Keratinocyte (primary cell): ENCODE measurements around the gene AGPAT2. TPM values are rescaled to one million over a fixed set of nuclear protein-coding genes. Genes with fewer than 3 reads are reported as not detected.

Source experiments
- DNase-seq: peaks from one replicate; pipeline ENCODE4 v3.0.0-alpha.2; 2011; ENCODE audit warnings: low read depth, missing footprints, low spot score
- FAIRE-seq: peaks from 2 replicates; lab custom pipeline; 2011; peaks lifted over from hg19 to GRCh38; lab: Jason Lieb, UNC
- H2AFZ ChIP-seq: 2 replicates; pipeline ENCODE4 v1.6.0; 2012; ENCODE audit warnings: low read length, control low read depth, inconsistent platforms; ENCODE audit not compliant: control insufficient read depth
- H3K27ac ChIP-seq: 2 replicates; pipeline ENCODE4 v1.5.1; 2011; ENCODE audit warnings: low read length; ENCODE audit not compliant: control insufficient read depth, insufficient read depth
- H3K27me3 ChIP-seq: 3 replicates; pipeline ENCODE4 v1.6.0; 2011; ENCODE audit warnings: low read length; ENCODE audit not compliant: control insufficient read depth, insufficient read depth; ENCODE audit errors: extremely low read depth
- H3K36me3 ChIP-seq, 2 experiments: 2 replicates in 1 of 2; 3 replicates in 1 of 2; pipeline ENCODE4 v1.5.1; 2011; ENCODE audit warnings: low read length in 2 of 2, mild to moderate bottlenecking in 1 of 2; ENCODE audit not compliant: control insufficient read depth in 2 of 2, insufficient read depth in 2 of 2; ENCODE audit errors: extremely low read depth in 1 of 2
- H3K4me1 ChIP-seq: 3 replicates; pipeline ENCODE4 v1.5.1; 2011; ENCODE audit warnings: low read length; ENCODE audit not compliant: control insufficient read depth, insufficient read depth; ENCODE audit errors: extremely low read depth
- H3K4me2 ChIP-seq: 3 replicates; pipeline ENCODE4 v1.6.0; 2011; ENCODE audit warnings: low read depth, low read length; ENCODE audit not compliant: control insufficient read depth, insufficient read depth; ENCODE audit errors: extremely low read depth
- H3K4me3 ChIP-seq, 3 experiments: fragments of 200-600 bp in 1 of 3; sonication (generic) in 1 of 3; 2 replicates in 2 of 3; 3 replicates in 1 of 3; pipeline ENCODE4 v1.5.1; 2011 to 2016; ENCODE audit warnings: low read length in 3 of 3, mild to moderate bottlenecking in 3 of 3, control low read depth in 2 of 3, inconsistent platforms in 1 of 3, low read depth in 1 of 3, mixed read lengths in 1 of 3, mixed run types in 1 of 3, moderate library complexity in 1 of 3; ENCODE audit not compliant: control insufficient read depth in 2 of 3, insufficient read depth in 2 of 3; ENCODE audit errors: extremely low read depth in 1 of 3
- H3K79me2 ChIP-seq: 2 replicates; pipeline ENCODE4 v1.6.0; 2012; ENCODE audit warnings: low read length; ENCODE audit not compliant: control insufficient read depth, insufficient read depth
- H3K9ac ChIP-seq: 3 replicates; pipeline ENCODE4 v1.6.0; 2011; ENCODE audit warnings: low read length; ENCODE audit not compliant: control insufficient read depth, insufficient read depth; ENCODE audit errors: extremely low read depth
- H3K9me1 ChIP-seq: 3 replicates; pipeline ENCODE4 v1.6.0; 2011; ENCODE audit warnings: low read length; ENCODE audit not compliant: control insufficient read depth, insufficient read depth; ENCODE audit errors: extremely low read depth
- H3K9me3 ChIP-seq: 2 replicates; pipeline ENCODE4 v1.5.1; 2012; ENCODE audit warnings: low read depth, low read length; ENCODE audit not compliant: control insufficient read depth
- H4K20me1 ChIP-seq: 3 replicates; pipeline ENCODE4 v1.6.0; 2011; ENCODE audit warnings: low read length; ENCODE audit not compliant: control insufficient read depth, insufficient read depth; ENCODE audit errors: extremely low read depth
- CTCF ChIP-seq, 3 experiments: IDR thresholded peaks in 1 of 3; conservative IDR thresholded peaks in 1 of 3; optimal IDR thresholded peaks in 1 of 3; 2 replicates in 2 of 3; 3 replicates in 1 of 3; pipeline versions ENCODE3 to v1.5.1; 2011; ENCODE audit warnings: low read length in 3 of 3, mild to moderate bottlenecking in 3 of 3, moderate library complexity in 2 of 3, control low read depth in 1 of 3, inconsistent platforms in 1 of 3; ENCODE audit not compliant: insufficient read depth in 2 of 3; ENCODE audit errors: extremely low read depth in 1 of 3
- EZH2 ChIP-seq: IDR thresholded peaks from one replicate; pipeline ENCODE4 v1.6.1; 2012; ENCODE audit warnings: inconsistent platforms, mild to moderate bottlenecking, low read length, moderate library complexity
- dilution Hi-C: fragments of 300-500 bp; cut with MboI; formaldehyde crosslinking; loops from one replicate; pipeline ENCODE4 v1.7.0; 2020; ENCODE audit warnings: low sequenced_read_pairs; ENCODE audit not compliant: extremely low pct_ligation_motif_present
- polyA plus RNA-seq, 5 experiments: library from polyadenylated mRNA; depleted of rRNA in 3 of 5; stranded (reverse) in 3 of 5; stranded (forward) in 1 of 5; unstranded in 1 of 5; fragments of >200 nt; gene quantifications; 1 replicate in 1 of 5; 2 replicates in 3 of 5; 3 replicates in 1 of 5; pipeline versions ENCODE4 v1.2.1 to v1.2.3, GENCODE V29; 2011 to 2012; ENCODE audit warnings: missing spikeins in 2 of 5, low read depth in 1 of 5, low replicate concordance in 1 of 5

AGPAT2 gene
- polyA plus RNA-seq, 1 donor (not counting 4 experiments of a cell fraction or from before 2014, with no cell fraction given) = 26.5 TPM

GRCh38 chr9:136724772-136725171 lies 37.5 kb upstream of the AGPAT2 start:
- peaks cover 27 to 33% of the 10 kb centered on the region in 2 experiments for H3K36me3 ChIP-seq
- H3K27ac ChIP-seq = no peak overlapping the region
- DNase-seq (no peak), FAIRE-seq (no peak)
- H3K9me3 ChIP-seq = no peaks in the 10 kb centered on the region
- TF ChIP-seq EZH2 (no peak), CTCF (optimal IDR thresholded peaks at IDR 0.05 in 1 of 3, IDR thresholded peaks at IDR 0.05 in 1 of 3, conservative IDR thresholded peaks at IDR 0.05 in 1 of 3; ENCODE audit: extremely low read depth in 1 of 3, insufficient read depth in 2 of 3, low read length in 3 of 3) (no peak)
- H3K4me2 ChIP-seq = no peak overlapping the region
- H3K9me1 ChIP-seq = peaks cover 3% of the 10 kb centered on the region
- H2AFZ ChIP-seq = no peak overlapping the region
- peaks cover 45% of the 10 kb centered on the region for H3K4me1 ChIP-seq
- H3K4me3 ChIP-seq = no peak overlapping the region
- peaks cover 37% of the 10 kb centered on the region for H3K79me2 ChIP-seq
- H4K20me1 ChIP-seq = peaks cover 55% of the 10 kb centered on the region
- dilution Hi-C loops = no loop called here
- H3K9ac ChIP-seq = no peak overlapping the region
- no peaks in the 10 kb centered on the region for H3K27me3 ChIP-seq

GRCh38 chr9:136723989-136724388 lies 36.7 kb upstream of the AGPAT2 start:
- Histone ChIP-seq H3K9ac (no peak overlapping the region), H4K20me1 (peaks cover 55% of the 10 kb centered on the region), H3K27me3 (no peaks in the 10 kb centered on the region), H2AFZ (no peak overlapping the region), H3K4me1 (peaks cover 38% of the 10 kb centered on the region), H3K9me3 (no peaks in the 10 kb centered on the region), H3K4me3 (no peak overlapping the region), H3K79me2 (peaks cover 30% of the 10 kb centered on the region), H3K27ac (no peak overlapping the region), H3K4me2 (no peak overlapping the region), H3K36me3 (peaks cover 27 to 33% of the 10 kb centered on the region in 2 experiments), H3K9me1 (peaks cover 3% of the 10 kb centered on the region)
- no peak for FAIRE-seq
- DNase-seq = no peak
- dilution Hi-C loops = no loop called here
- no peak for TF ChIP-seq CTCF (optimal IDR thresholded peaks at IDR 0.05 in 1 of 3, IDR thresholded peaks at IDR 0.05 in 1 of 3, conservative IDR thresholded peaks at IDR 0.05 in 1 of 3; ENCODE audit: extremely low read depth in 1 of 3, insufficient read depth in 2 of 3, low read length in 3 of 3)
- no peak for TF ChIP-seq EZH2
